ENCODE measurements around the gene DUSP14.
A peak's percentile ranks its signal among the peaks of the same experiment; 100 is the strongest.
"Not testable (repeated sequence)": the region's sequence is repeated elsewhere in the genome, so short reads cannot be mapped to it uniquely, and the experiment has no call there.

DUSP14 gene

GRCh38 chr17:37489197-37490001, at the start of gene DUSP14:
TSS of gene DUSP14 (plus strand) at chr17:37489891. CDS start at chr17:37512273, 22,382 bp downstream.
- peak; percentile 98 for DNase-seq (ENCODE audit: low spot score)

- no peak for DNase-seq (ENCODE audit: low spot score)
Measured at GRCh38 chr17:37440424-37440823, 49.3 kb upstream of the DUSP14 start.

- not testable (repeated sequence) for DNase-seq (ENCODE audit: low spot score)
Measured at GRCh38 chr17:37441369-37442014, 48.2 kb upstream of the DUSP14 start.

GRCh38 chr17:37446027-37446426, 43.7 kb upstream of the DUSP14 start:
- no peak for DNase-seq (ENCODE audit: low spot score)

GRCh38 chr17:37447641-37448040, 42.0 kb upstream of the DUSP14 start:
- peak; percentile 47 for DNase-seq (ENCODE audit: low spot score)

GRCh38 chr17:37450112-37450511, 39.6 kb upstream of the DUSP14 start:
- DNase-seq (ENCODE audit: low spot score): no peak

GRCh38 chr17:37457801-37458200, 31.9 kb upstream of the DUSP14 start:
- DNase-seq (ENCODE audit: low spot score): not testable (repeated sequence)

- DNase-seq (ENCODE audit: low spot score): peak; percentile 73
Measured at GRCh38 chr17:37458805-37459204, 30.9 kb upstream of the DUSP14 start.

- DNase-seq (ENCODE audit: low spot score): no peak
Measured at GRCh38 chr17:37461668-37462067, 28.0 kb upstream of the DUSP14 start.

- DNase-seq (ENCODE audit: low spot score): no peak
Measured at GRCh38 chr17:37462492-37462891, 27.2 kb upstream of the DUSP14 start.

GRCh38 chr17:37463039-37463438, 26.7 kb upstream of the DUSP14 start:
- no peak for DNase-seq (ENCODE audit: low spot score)

- peak; percentile 61 for DNase-seq (ENCODE audit: low spot score)
Measured at GRCh38 chr17:37465069-37465616, 24.5 kb upstream of the DUSP14 start.

- DNase-seq (ENCODE audit: low spot score): no peak
Measured at GRCh38 chr17:37466471-37466870, 23.2 kb upstream of the DUSP14 start.

GRCh38 chr17:37470181-37470580, 19.5 kb upstream of the DUSP14 start:
- no peak for DNase-seq (ENCODE audit: low spot score)

GRCh38 chr17:37475731-37476420, 13.8 kb upstream of the DUSP14 start:
- no peak for DNase-seq (ENCODE audit: low spot score)

- peak; percentile 81 for DNase-seq (ENCODE audit: low spot score)
Measured at GRCh38 chr17:37476431-37477120, 13.1 kb upstream of the DUSP14 start.

- DNase-seq (ENCODE audit: low spot score): peak; percentile 77
Measured at GRCh38 chr17:37478187-37478586, 11.5 kb upstream of the DUSP14 start.

- DNase-seq (ENCODE audit: low spot score): no peak
Measured at GRCh38 chr17:37479025-37479424, 10.7 kb upstream of the DUSP14 start.

- no peak for DNase-seq (ENCODE audit: low spot score)
Measured at GRCh38 chr17:37480427-37480826, 9.3 kb upstream of the DUSP14 start.

- DNase-seq (ENCODE audit: low spot score): no peak
Measured at GRCh38 chr17:37481001-37481665, 8.6 kb upstream of the DUSP14 start.

- peak; percentile 62 for DNase-seq (ENCODE audit: low spot score)
Measured at GRCh38 chr17:37483311-37484039, 6.2 kb upstream of the DUSP14 start.

All from GM03348 (cell line).